ENCODE measurements around the gene ALDH9A1.

DNA sequence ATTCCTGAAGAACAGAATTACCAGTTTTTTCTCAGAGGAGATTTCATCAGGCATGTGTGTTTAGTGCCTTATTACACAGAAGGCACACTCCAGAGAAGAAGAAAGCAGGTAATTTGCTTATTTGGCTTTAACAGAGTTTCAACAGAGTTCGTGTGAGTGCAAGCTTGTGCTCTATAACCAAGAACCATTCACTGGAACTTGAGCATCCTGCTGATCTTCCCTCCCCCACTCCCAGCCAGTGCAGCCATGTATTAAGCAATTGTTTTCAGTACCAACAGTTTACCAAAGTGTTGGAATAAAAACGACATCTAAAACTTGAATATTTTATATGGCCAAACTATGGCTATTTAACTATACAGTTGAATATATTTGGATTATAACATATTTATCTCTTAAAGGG, 63.0 kb downstream of the ALDH9A1 start:
- TF ChIP-seq, protein P1, sequence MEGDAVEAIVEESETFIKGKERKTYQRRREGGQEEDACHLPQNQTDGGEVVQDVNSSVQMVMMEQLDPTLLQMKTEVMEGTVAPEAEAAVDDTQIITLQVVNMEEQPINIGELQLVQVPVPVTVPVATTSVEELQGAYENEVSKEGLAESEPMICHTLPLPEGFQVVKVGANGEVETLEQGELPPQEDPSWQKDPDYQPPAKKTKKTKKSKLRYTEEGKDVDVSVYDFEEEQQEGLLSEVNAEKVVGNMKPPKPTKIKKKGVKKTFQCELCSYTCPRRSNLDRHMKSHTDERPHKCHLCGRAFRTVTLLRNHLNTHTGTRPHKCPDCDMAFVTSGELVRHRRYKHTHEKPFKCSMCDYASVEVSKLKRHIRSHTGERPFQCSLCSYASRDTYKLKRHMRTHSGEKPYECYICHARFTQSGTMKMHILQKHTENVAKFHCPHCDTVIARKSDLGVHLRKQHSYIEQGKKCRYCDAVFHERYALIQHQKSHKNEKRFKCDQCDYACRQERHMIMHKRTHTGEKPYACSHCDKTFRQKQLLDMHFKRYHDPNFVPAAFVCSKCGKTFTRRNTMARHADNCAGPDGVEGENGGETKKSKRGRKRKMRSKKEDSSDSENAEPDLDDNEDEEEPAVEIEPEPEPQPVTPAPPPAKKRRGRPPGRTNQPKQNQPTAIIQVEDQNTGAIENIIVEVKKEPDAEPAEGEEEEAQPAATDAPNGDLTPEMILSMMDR (IDR thresholded peaks at IDR 0.05) = no peak
- TF ChIP-seq POLR2A (IDR thresholded peaks at IDR 0.05; ENCODE audit: low read depth) (no peak), EP300 (IDR thresholded peaks at IDR 0.05) (no peak)

Measured in esophagus muscularis mucosa (tissue), 4 donors.